HepG2 (cell line): ENCODE data around the gene ST6GALNAC3. TPM values are rescaled to one million over a fixed set of nuclear protein-coding genes. Genes with fewer than 3 reads are reported as not detected.

Source experiments
- ATAC-seq: fragments of 200-7000 bp; cut with Tn5 transposase; 3 replicates; pipeline ENCODE4 v1.9.1; 2020; ENCODE audit warnings: mild to moderate bottlenecking, moderate library complexity
- BruUV-seq: library from RNA; stranded (reverse); fragments of 400-500 nt; replicated peaks from 2 replicates; lab custom pipeline; 2021; lab: Mats Ljungman, UMichigan
- CTCF ChIA-PET: fragments of 300-600 bp; formaldehyde crosslinking; extraction: SDS; loops from one replicate; lab custom pipeline; 2021; ENCODE audit warnings: low total read pairs, inconsistent platforms, low intra/inter-chr PET ratio; lab: Yijun Ruan, JAX
- POLR2A ChIA-PET: fragments of 350-600 bp; sonication (Branson Sonifier 250); formaldehyde crosslinking; loops from one replicate; lab custom pipeline; 2020; ENCODE audit warnings: antibody characterized with exemption, inconsistent platforms; lab: Yijun Ruan, JAX
- DNase-seq: peaks from one replicate; pipeline ENCODE4 v3.0.0-alpha.2; 2015; ENCODE audit warnings: low spot score
- FAIRE-seq: peaks from 3 replicates; lab custom pipeline; 2011; peaks lifted over from hg19 to GRCh38; lab: Jason Lieb, UNC
- H2AFZ ChIP-seq: one replicate; pipeline ENCODE4 v1.6.1; 2011; ENCODE audit warnings: low read length, inconsistent platforms
- H3K27ac ChIP-seq: fragments of 300-600 bp; 3 replicates; pipeline ENCODE4 v1.8.0; 2011; ENCODE audit warnings: mixed run types, mild to moderate bottlenecking, mixed read lengths, low read length, inconsistent platforms; ENCODE audit not compliant: insufficient read depth; ENCODE audit errors: extremely low read length
- H3K27me3 ChIP-seq, 2 experiments: fragments of 200-600 bp in 1 of 2; 2 replicates in 1 of 2; 3 replicates in 1 of 2; pipeline versions ENCODE4 v1.6.0 to v1.8.0; 2011; ENCODE audit warnings: low read length in 2 of 2, mild to moderate bottlenecking in 2 of 2, moderate library complexity in 2 of 2, inconsistent platforms in 1 of 2; ENCODE audit not compliant: insufficient read depth in 2 of 2, control insufficient read depth in 1 of 2
- H3K36me3 ChIP-seq, 2 experiments: fragments of 200-600 bp in 1 of 2; replicated peaks in 1 of 2; 2 replicates in 1 of 2; 3 replicates in 1 of 2; pipeline versions ENCODE4 v1.5.1 to v1.8.0; 2011; ENCODE audit warnings: low read length in 2 of 2, inconsistent platforms in 1 of 2; ENCODE audit not compliant: insufficient read depth in 2 of 2, control insufficient read depth in 1 of 2
- H3K4me1 ChIP-seq: 2 replicates; pipeline ENCODE4 v1.5.1; 2012; ENCODE audit warnings: low read length, inconsistent platforms; ENCODE audit not compliant: insufficient read depth
- H3K4me2 ChIP-seq: 2 replicates; pipeline ENCODE4 v1.6.0; 2011; ENCODE audit warnings: low read depth, low read length, inconsistent platforms
- H3K4me3 ChIP-seq, 3 experiments: fragments of 200-600 bp in 1 of 3; sonication (generic), shearing (Covaris generic) in 1 of 3; replicated peaks in 1 of 3; 2 replicates each; pipeline ENCODE4 v1.5.1; 2011 to 2016; ENCODE audit warnings: low read length in 3 of 3, inconsistent platforms in 2 of 3, low read depth in 2 of 3, mild to moderate bottlenecking in 2 of 3, control low read depth in 1 of 3, mixed read lengths in 1 of 3; ENCODE audit not compliant: insufficient read depth in 1 of 3
- H3K79me2 ChIP-seq: one replicate; pipeline ENCODE4 v1.6.1; 2011; ENCODE audit warnings: low read length, inconsistent platforms; ENCODE audit not compliant: insufficient read depth
- H3K9ac ChIP-seq: 2 replicates; pipeline ENCODE4 v1.6.0; 2011; ENCODE audit warnings: mild to moderate bottlenecking, low read depth, low read length, inconsistent platforms; ENCODE audit not compliant: insufficient read depth
- H3K9me3 ChIP-seq: 2 replicates; pipeline ENCODE4 v1.5.1; 2012; ENCODE audit warnings: mild to moderate bottlenecking, low read length
- H4K20me1 ChIP-seq: 2 replicates; pipeline ENCODE4 v1.6.0; 2011; ENCODE audit warnings: inconsistent platforms, mild to moderate bottlenecking, low read length, moderate library complexity; ENCODE audit not compliant: insufficient read depth
- CTCF ChIP-seq: sonication (generic); formaldehyde crosslinking; IDR thresholded peaks from 2 replicates; pipeline ENCODE4 v1.5.0; 2020; ENCODE audit warnings: mild to moderate bottlenecking, missing genetic modification reagents, moderate library complexity
- GRHL1 ChIP-seq: sonication (generic); formaldehyde crosslinking; conservative IDR thresholded peaks from 2 replicates; pipeline ENCODE4 v1.8.0; 2022; ENCODE audit warnings: missing genetic modification reagents
- HIVEP1 ChIP-seq: sonication (generic); formaldehyde crosslinking; IDR thresholded peaks from 2 replicates; pipeline ENCODE4 v1.4.0; 2020; ENCODE audit warnings: mild to moderate bottlenecking, missing genetic modification reagents
- KLF15 ChIP-seq: sonication (generic); formaldehyde crosslinking; IDR thresholded peaks from 2 replicates; pipeline ENCODE4 v1.8.1; 2023; ENCODE audit warnings: borderline replicate concordance, mild to moderate bottlenecking, inconsistent platforms, missing genetic modification reagents, mixed read lengths
- RFXANK ChIP-seq: IDR thresholded peaks from 2 replicates; pipeline ENCODE4 v1.6.1; 2016
- THYN1 ChIP-seq: sonication (generic); formaldehyde crosslinking; IDR thresholded peaks from 2 replicates; pipeline ENCODE4 v1.8.1; 2023; ENCODE audit warnings: low read depth, mild to moderate bottlenecking, moderate library complexity, missing genetic modification reagents, borderline replicate concordance
- WIZ ChIP-seq: sonication (generic); formaldehyde crosslinking; IDR thresholded peaks from 2 replicates; pipeline ENCODE4 v1.5.1; 2020; ENCODE audit warnings: mild to moderate bottlenecking, missing genetic modification reagents
- YEATS2 ChIP-seq: sonication (generic); formaldehyde crosslinking; IDR thresholded peaks from 2 replicates; pipeline ENCODE4 v1.4.0; 2020; ENCODE audit warnings: missing genetic modification reagents, borderline replicate concordance
- ZBTB46 ChIP-seq: sonication (generic); formaldehyde crosslinking; IDR thresholded peaks from 2 replicates; pipeline ENCODE4 v1.4.0; 2020; ENCODE audit warnings: mild to moderate bottlenecking, missing genetic modification reagents, borderline replicate concordance
- ZKSCAN1 ChIP-seq: fragments of 150-350 bp; IDR thresholded peaks from 2 replicates; pipeline ENCODE4 v1.6.1; 2014; ENCODE audit warnings: low read length
- ZNF496 ChIP-seq: sonication (generic); formaldehyde crosslinking; IDR thresholded peaks from 2 replicates; pipeline ENCODE4 v1.8.1; 2023; ENCODE audit warnings: mild to moderate bottlenecking, moderate library complexity, missing genetic modification reagents; ENCODE audit not compliant: insufficient replicate concordance
- ZNF546 ChIP-seq: sonication (generic); formaldehyde crosslinking; conservative IDR thresholded peaks from 2 replicates; pipeline ENCODE4 v1.8.1; 2023; ENCODE audit warnings: mild to moderate bottlenecking, missing genetic modification reagents
- ZNF589 ChIP-seq: sonication (generic); formaldehyde crosslinking; conservative IDR thresholded peaks from 2 replicates; pipeline ENCODE4 v1.8.0; 2022; ENCODE audit warnings: mild to moderate bottlenecking, moderate library complexity, missing genetic modification reagents
- ZNF678 ChIP-seq: sonication (generic); formaldehyde crosslinking; IDR thresholded peaks from 2 replicates; pipeline ENCODE4 v1.4.0; 2020; ENCODE audit warnings: mild to moderate bottlenecking, missing genetic modification reagents
- ZNF709 ChIP-seq: sonication (generic); formaldehyde crosslinking; IDR thresholded peaks from 2 replicates; pipeline ENCODE4 v1.5.0; 2020; ENCODE audit warnings: mild to moderate bottlenecking, missing genetic modification reagents
- in situ Hi-C: cut with HindIII; loops from 2 replicates; pipeline ENCODE4 v1.10.0; 2017; ENCODE audit warnings: low pct_unique_long_range_greater_than_20kb; ENCODE audit not compliant: extremely low pct_ligation_motif_present
- intact Hi-C: fragments of 100-400 bp; cut with micrococcal nuclease; formaldehyde crosslinking; loops from one replicate; pipeline ENCODE4 v1.10.0; 2022; ENCODE audit not compliant: unreplicated experiment
- polyA plus RNA-seq, 8 experiments: library from polyadenylated mRNA; depleted of rRNA in 3 of 8; stranded (reverse) in 7 of 8; unstranded in 1 of 8; fragments of >200 nt; fragmentation: Illumina TruSeq in 4 of 8; extraction: Trizol in 4 of 8; gene quantifications; 2 replicates each; pipeline versions ENCODE4 v1.2.1 to v1.2.3, GENCODE V29; 2011 to 2016; ENCODE audit warnings: low read depth in 4 of 8, missing spikeins in 1 of 8, mixed read lengths in 1 of 8; ENCODE audit not compliant: insufficient read depth in 1 of 8
- total RNA-seq, 5 experiments: library from RNA; depleted of rRNA; stranded (reverse); fragments of >200 nt; fragmentation: Illumina TruSeq; extraction: Trizol; gene quantifications; 2 replicates each; pipeline ENCODE4 v1.2.3, GENCODE V29; 2016; ENCODE audit warnings: low read depth in 1 of 5
- TF ChIP-seq, protein P1 (sequence below): sonication (generic); formaldehyde crosslinking; IDR thresholded peaks from 2 replicates; pipeline ENCODE4 v1.8.0; 2022; ENCODE audit warnings: mild to moderate bottlenecking, missing genetic modification reagents, borderline replicate concordance
- TF ChIP-seq, protein P2 (sequence below): sonication (generic); formaldehyde crosslinking; IDR thresholded peaks from 2 replicates; pipeline ENCODE4 v1.4.0; 2020; ENCODE audit warnings: mild to moderate bottlenecking, missing genetic modification reagents

ST6GALNAC3 gene
- total and polyA plus RNA-seq, 2 of the 13 experiments (the other 11 are each of a cell fraction or from before 2014, with no cell fraction given) = not detected

GRCh38 chr1:76542359-76542758 is 467.8 kb downstream of the ST6GALNAC3 start:
- Histone ChIP-seq H3K9ac (no peak overlapping the region), H3K27ac (no peak overlapping the region), H3K36me3 (no peaks in the 10 kb centered on the region), H3K4me3 (no peak overlapping the region), H3K4me2 (no peak overlapping the region), H3K27me3 (no peaks in the 10 kb centered on the region; a peak in 1 of 5 replicates), H4K20me1 (no peaks in the 10 kb centered on the region), H3K4me1 (no peaks in the 10 kb centered on the region), H3K9me3 (no peaks in the 10 kb centered on the region; the same call in 1 of the 2 replicates), H3K79me2 (no peaks in the 10 kb centered on the region), H2AFZ (no peak overlapping the region)
- DNase-seq (no peak), ATAC-seq (no peak), FAIRE-seq (no peak)
- in situ Hi-C loops = no loop called here
- ChIA-PET POLR2A (no interaction called here), CTCF (no interaction called here)
- intact Hi-C loops = no loop called here
- no TSS peak for BruUV-seq
- TF ChIP-seq YEATS2 (CRISPR knock-in tag) = no peak
- no peak for TF ChIP-seq ZNF709
- no peak for TF ChIP-seq ZKSCAN1
- TF ChIP-seq, protein P1, sequence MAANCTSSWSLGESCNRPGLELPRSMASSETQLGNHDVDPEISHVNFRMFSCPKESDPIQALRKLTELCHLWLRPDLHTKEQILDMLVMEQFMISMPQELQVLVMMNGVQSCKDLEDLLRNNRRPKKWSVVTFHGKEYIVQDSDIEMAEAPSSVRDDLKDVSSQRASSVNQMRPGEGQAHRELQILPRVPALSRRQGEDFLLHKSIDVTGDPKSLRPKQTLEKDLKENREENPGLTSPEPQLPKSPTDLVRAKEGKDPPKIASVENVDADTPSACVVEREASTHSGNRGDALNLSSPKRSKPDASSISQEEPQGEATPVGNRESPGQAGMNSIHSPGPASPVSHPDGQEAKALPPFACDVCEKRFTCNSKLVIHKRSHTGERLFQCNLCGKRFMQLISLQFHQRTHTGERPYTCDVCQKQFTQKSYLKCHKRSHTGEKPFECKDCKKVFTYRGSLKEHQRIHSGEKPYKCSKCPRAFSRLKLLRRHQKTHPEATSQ = no peak
- TF ChIP-seq GRHL1 = no peak
- TF ChIP-seq ZBTB46 (CRISPR knock-in tag) = no peak
- TF ChIP-seq ZNF589 = no peak
- no peak for TF ChIP-seq KLF15 (CRISPR knock-in tag)
- no peak for TF ChIP-seq ZNF546 (CRISPR knock-in tag)
- no peak for TF ChIP-seq RFXANK (CRISPR knock-in tag)
- no peak for TF ChIP-seq THYN1 (CRISPR knock-in tag)
- TF ChIP-seq ZNF496 = no peak
- TF ChIP-seq ZNF678 (CRISPR knock-in tag) = no peak
- TF ChIP-seq, protein P2, sequence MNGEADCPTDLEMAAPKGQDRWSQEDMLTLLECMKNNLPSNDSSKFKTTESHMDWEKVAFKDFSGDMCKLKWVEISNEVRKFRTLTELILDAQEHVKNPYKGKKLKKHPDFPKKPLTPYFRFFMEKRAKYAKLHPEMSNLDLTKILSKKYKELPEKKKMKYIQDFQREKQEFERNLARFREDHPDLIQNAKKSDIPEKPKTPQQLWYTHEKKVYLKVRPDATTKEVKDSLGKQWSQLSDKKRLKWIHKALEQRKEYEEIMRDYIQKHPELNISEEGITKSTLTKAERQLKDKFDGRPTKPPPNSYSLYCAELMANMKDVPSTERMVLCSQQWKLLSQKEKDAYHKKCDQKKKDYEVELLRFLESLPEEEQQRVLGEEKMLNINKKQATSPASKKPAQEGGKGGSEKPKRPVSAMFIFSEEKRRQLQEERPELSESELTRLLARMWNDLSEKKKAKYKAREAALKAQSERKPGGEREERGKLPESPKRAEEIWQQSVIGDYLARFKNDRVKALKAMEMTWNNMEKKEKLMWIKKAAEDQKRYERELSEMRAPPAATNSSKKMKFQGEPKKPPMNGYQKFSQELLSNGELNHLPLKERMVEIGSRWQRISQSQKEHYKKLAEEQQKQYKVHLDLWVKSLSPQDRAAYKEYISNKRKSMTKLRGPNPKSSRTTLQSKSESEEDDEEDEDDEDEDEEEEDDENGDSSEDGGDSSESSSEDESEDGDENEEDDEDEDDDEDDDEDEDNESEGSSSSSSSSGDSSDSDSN (CRISPR knock-in tag) = no peak
- TF ChIP-seq HIVEP1 (CRISPR knock-in tag) = no peak
- no peak for TF ChIP-seq CTCF (CRISPR knock-in tag)
- no peak for TF ChIP-seq WIZ (CRISPR knock-in tag)
